CD4-positive, alpha-beta T cell treated with Interleukin-15 for 1 hour (primary cell): Measurements from ENCODE around the gene CHD3.

Source experiments
- DNase-seq: peaks from one replicate; pipeline ENCODE4 v3.0.0-alpha.2; 2020

The CHD3 gene

DNA sequence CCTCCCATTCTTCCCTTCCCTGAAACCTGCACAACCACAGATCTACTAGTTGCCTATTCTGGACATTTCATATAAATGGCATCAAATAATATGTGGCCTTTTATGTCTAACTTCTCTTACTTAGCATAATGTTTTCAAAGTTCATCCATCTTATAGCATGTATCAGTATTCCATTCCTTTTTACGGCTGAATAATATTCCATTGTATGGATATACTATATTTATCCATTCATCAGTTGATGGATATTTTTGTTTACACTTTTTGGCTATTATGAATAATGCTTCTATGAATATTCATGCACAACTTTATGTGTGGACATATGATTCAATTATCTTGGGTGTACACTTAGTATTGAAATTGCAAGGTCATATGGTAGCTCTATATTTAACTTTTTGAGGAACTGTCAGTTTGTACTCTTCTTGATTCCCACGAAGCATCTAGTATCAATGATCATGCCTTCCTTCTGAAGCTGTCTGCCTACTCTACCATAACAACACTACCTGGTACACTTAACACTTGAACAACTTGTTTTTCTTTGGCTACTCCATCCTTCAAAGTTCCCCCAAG, 12.7 kb upstream of the CHD3 start:
- no peak for DNase-seq

DNA sequence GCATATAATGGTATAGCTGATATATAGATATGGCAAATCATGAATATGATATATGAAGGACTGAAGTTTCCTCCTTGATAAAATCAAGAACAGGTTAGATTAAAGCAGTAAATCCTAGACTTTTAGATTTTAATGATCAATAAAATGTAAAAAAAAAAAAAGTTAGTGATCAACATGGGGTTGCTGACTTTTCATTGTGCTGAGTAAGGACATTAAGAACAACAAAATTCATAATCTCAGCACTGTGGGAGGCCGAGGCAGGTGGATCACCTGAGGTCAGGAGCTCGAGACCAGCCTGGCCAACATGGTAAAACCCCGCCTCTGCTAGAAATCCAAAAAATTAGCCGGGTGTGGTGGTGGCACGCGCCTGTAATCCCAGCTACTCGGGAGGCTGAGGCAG, 10.4 kb upstream of the CHD3 start:
- no peak for DNase-seq

GRCh38 chr17:7880076-7880868, 8.3 kb upstream of the CHD3 start:
- no peak for DNase-seq

DNA sequence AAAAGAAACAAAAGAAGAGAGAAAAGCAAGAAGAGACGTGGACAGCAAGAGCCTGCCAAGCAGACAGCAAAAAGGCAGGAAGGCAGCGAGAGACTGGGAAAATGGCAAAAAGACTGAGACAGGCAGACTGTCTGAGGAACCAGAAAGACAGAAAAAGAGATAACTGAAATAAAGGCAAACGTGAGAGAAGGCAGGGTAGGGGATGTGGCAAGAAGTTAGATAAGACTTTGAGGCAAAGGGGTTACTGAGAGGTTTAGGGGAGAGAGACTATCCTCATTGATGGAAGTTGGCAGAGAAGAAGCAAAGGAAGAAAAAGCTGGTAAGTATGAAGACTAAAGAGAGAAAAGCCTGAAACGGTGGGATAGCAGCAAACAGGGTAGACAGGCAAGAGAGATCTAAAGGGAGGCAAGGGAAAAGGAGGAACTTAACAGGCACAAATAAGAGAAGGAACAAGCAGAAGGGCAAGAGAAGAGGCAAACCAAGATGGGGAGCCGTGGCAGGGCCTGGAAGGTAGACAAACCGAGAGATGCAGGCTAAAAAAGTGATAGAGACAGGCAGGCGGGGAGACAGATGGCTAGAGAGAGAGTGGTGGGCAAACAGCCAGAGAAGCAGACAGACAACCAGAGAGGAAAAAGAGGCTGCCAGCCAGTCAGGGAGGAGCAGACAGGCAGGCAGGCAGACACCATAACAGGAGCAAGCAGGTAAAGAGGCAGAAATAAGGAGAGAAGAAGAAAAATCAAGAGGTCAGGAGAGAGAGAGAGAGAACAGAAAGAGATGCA, 7.1 kb upstream of the CHD3 start:
- no peak for DNase-seq

DNA sequence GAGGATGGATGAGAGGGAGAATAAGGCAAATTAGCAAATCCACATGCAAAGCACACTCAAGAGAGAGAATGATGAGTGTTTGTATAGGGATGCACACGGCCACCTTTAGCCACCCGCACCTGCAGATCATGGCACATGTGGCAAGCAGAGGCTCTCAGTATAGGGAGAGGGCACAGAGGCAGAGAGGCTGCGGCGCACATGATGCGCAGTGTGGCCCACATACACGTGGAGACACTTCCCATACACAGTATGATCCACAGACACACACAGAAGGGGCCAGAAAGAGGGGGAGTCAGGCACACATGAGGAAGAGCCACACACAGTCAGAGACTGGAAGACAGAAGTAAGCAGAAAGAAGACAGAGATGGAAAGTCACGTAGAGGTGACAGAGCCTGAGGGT, 6.5 kb upstream of the CHD3 start:
- no peak for DNase-seq

DNA sequence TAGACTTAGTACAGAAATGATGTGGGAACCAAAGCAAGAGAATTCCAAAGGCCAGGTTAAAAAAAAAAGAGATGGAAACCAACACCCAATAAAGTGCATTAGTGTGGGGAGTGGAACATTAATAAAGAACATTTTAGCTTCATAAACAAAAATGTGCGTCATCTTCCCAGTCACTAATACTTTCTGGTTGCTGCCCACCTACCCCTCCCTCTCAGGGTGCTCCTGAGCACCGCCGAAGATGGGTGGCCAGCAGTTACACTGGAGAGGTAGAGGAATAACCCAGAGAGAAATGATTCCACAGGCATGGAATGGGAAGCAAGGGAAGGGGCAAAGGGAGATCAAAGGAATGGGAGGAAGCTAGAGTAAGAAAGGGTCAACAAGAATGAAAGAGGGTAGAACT, 6.0 kb upstream of the CHD3 start:
- DNase-seq = no peak

- DNase-seq = peak; percentile 45
Observed at GRCh38 chr17:7883781-7884386, 4.7 kb upstream of the CHD3 start.

DNA sequence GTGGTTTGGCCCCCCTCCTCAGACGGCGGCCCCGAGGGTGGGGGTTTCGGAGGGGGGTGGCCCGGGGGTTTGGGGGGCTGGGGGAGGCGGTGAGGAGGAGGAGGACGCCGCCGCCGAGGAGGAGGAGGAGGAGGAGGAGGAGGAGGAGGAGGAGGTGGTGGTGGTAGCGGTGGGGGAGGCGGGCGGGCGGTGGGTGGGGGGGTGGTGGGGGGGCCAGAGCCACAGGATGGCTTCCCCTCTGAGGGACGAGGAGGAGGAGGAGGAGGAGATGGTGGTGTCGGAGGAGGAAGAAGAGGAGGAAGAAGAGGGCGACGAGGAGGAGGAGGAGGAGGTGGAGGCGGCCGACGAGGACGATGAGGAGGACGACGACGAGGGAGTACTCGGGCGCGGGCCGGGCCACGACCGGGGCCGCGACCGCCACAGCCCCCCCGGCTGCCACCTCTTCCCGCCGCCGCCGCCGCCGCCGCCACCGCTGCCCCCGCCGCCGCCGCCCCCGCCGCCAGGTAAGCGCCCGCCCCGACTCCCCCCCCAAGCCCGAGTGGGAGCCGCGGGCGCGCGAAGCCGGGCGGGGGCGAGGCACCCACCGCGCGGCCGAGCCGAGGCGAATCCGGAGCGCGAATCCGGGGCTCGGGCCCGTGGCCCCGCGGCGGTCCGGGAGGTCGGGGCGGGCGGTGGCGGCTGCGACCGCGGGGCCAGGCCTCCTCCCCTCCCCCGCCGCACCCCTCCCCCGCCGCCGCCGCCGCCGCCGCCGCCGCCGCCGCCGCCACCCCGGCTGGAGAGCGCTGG, 3.8 kb upstream of the CHD3 start:
- peak; percentile 39 for DNase-seq

- DNase-seq = peak; percentile 55
Observed at GRCh38 chr17:7885367-7886226, 3.0 kb upstream of the CHD3 start.

DNA sequence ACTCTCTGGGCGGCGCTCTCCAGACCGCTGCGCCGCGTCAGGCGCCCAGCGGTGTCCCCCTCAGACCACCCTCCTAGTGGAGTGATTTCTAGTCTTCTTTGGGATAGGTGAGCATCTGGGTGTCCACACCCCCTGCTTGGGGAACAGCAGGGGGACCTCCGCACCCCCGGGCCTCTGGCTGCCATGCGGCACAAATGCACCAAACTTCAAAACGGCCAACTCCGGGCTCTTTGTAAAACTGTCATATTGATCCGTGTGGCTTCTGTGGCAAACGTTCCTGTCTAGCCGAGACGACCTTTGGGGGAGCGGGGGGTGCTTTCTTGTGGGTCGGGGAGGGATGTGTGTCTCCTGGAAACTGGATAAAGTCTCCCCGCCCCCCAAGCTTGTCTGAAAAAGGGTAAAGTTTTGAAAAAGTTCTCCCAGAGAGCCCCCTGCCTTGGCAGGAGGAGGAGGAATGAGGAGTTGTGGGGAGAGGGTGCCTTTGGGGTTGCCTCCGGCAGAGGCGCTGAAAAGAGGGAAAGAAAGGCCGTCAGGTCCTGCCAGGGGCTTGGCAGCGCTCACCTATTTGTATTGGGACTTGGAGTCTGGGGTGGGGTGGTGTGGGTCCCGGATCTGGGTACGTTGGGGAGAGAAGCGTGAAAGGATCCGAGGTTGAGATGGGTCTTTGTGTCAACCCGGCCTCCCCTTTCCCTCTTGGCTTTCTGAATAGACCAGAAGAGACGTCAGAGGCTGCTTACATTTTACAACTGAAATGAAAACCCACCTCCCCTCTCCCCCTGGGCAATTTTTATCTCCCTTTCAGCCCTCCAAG, 2.2 kb upstream of the CHD3 start:
- peak; percentile 74 for DNase-seq

- no peak for DNase-seq
Observed at GRCh38 chr17:7887038-7887481, 1.5 kb upstream of the CHD3 start.

DNA sequence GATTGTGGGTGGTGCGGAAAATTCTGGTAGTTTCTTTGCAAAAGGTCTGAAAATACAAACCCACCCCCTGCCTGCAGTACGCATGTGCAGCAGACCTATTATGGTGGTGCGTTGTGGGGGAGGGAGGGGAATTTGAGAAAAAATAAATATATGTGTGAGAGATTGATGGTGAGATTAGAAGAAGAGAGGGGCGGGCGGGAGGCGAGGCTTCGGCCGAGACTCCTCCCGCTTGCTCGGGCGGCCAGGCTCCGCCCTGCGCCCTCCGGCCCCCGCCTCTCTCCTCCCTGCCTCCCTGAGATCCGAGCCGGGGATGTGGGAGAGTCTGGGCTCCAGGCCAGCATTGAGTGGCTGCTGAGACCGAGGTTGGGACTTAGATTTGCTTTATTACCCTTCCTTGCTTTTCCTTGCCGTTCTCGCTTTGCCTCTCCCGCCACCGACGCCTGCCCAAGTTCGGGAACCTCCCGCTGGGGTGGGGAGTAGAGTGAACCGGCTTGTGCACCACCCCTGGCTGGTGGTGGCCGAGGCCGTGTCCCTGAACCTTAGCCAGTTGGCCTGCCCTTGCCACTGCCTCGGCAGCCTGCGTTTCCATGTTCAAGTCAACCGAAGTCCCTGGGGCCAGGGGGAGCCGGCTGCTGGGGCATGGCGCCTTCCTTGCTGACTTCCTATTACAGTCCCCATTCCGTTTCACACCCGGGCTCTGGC, 956 bp upstream of the CHD3 start:
- DNase-seq = peak; percentile 95

DNA sequence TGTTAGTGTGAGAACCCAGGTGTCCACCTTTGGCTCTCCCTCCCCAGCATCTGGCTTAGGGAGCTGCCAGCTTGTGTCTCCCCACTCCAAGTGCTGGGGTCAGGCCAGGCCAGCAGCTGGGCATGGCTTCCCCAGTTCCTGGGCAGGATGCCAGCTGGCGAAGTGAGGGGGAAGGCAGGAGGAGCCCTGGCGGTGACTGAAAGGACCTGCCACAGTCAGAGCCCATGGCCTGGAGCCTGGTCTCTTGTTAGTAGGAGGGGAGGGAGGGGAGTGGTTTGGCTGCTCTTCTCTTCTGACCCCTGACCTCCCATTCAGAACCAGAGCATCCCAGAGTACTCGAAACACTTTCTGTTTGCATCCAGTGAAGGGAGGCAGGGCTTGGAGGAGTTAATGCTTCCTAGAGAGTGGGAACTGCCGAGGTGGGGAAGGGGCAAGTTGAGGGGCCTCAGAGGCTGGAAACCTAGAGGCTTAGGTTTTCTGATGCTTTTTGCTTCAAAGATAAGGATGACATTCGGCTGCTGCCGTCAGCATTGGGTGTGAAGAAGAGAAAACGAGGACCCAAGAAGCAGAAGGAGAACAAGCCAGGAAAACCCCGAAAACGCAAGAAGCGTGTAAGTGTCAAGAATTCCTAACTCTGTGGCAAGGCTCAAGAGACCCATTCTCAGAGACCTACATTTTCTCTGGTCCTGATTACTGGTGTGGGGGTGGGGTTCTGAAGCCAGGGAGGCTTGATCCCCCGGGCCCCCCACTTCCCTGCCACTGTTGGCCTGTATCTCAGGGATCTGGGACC, 772 bp downstream of the CHD3 start:
- peak; percentile 67 for DNase-seq

GRCh38 chr17:7893187-7893880, 4.7 kb downstream of the CHD3 start:
- DNase-seq = no peak

DNA sequence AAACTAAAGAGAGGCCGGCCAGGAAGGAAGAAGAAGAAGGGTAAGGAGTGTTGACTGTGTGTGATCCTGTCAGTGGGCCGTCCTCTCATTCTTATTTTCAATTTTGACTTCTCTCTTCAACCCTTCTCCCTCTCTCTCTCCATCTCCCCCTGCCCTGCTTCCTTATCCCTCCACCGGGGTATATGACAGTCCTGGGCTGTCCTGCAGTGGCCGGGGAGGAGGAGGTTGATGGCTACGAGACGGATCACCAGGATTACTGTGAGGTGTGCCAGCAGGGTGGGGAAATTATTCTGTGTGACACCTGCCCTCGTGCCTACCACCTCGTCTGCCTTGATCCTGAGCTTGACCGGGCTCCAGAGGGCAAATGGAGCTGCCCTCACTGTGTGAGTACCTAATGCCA, 5.6 kb downstream of the CHD3 start:
- DNase-seq = no peak

GRCh38 chr17:7894866-7895265, 6.3 kb downstream of the CHD3 start:
- DNase-seq = no peak

DNA sequence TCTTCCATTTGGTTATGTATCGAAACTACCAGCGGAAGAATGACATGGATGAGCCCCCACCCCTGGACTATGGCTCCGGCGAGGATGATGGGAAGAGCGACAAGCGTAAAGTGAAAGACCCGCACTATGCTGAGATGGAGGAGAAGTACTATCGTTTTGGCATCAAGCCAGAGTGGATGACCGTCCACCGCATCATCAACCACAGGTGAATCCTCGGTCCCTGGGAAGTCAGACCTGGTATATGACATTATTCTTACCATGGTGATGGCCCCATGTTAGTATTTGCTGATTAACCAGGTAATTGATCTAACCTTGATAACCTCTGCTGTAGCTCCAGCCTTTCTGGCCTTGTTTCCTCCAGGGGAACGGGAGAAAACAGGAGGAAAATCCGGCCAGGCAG, 8.5 kb downstream of the CHD3 start:
- no peak for DNase-seq

DNA sequence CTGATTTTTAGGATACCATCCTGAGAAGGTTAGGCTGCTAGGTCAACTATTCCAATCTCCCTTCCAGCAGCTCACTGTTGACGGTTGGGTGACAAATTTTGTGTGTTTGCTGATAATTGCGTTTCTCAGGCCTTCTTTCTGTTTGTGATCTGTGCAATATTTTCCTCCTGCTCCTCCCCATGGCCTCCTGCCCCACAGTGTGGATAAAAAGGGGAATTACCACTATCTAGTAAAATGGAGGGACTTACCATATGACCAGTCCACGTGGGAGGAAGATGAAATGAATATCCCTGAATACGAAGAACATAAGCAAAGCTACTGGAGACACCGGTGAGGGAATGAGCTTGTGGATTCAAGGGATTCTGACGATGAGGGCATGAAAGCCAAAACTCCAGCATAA, 9.2 kb downstream of the CHD3 start:
- peak; percentile 36 for DNase-seq
